ENCODE data around the gene FKBP1B. TPM values are rescaled to one million over a fixed set of nuclear protein-coding genes. Genes with fewer than 3 reads are reported as not detected.
"Not testable (repeated sequence)": the region's sequence is repeated elsewhere in the genome, so short reads cannot be mapped to it uniquely, and the experiment has no call there.

FKBP1B gene
- polyA plus RNA-seq, 3 donors = 5.2 to 10.1 (median 7.2) TPM

DNA sequence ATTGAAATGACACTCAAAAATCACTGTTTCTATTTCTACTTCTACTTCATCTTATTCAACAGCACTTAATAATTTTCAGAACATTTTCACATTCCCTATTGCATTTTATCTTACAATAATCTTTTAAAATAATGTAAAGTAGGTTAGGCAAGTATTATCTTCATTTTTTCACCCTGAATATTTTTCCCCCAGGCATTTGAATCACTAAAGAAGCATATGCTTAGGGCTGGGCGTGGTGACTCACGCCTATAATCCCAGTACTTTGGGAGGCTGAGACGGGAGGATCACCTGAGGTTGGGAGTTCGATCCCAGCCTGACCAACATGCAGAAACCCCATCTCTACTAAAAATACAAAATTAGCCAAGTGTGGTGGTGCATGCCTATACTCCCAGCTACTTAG lies 9.0 kb upstream of the FKBP1B start:
- H3K4me3 Mint-ChIP-seq = no peak overlapping the region
- no peak for DNase-seq
- H3K36me3 Mint-ChIP-seq = peaks cover 24 to 30% of the 10 kb centered on the region in 2 donors
- Histone ChIP-seq H3K4me1 (ENCODE audit: control insufficient read depth in 1 of 2, insufficient read depth in 2 of 2, low read length in 2 of 2) (no peaks in the 10 kb centered on the region), H3K79me2 (ENCODE audit: insufficient read depth, low read length) (no peaks in the 10 kb centered on the region), H4K20me1 (ENCODE audit: insufficient read depth, low read length) (no peaks in the 10 kb centered on the region), H2AFZ (ENCODE audit: insufficient read depth, low read depth, low read length, poor library complexity, severe bottlenecking) (no peak overlapping the region), H3K9me3 (replicated peaks in 1 of 2; ENCODE audit: control insufficient read depth in 1 of 2, insufficient read depth in 1 of 2, low read length in 2 of 2) (no peaks in the 10 kb centered on the region), H3K36me3 (replicated peaks in 1 of 2; ENCODE audit: control insufficient read depth in 1 of 2, insufficient read depth in 2 of 2, low read length in 2 of 2) (peaks cover 21 to 34% of the 10 kb centered on the region in 2 donors), H3K4me2 (replicated peaks; ENCODE audit: extremely low read depth, low read length, poor library complexity, severe bottlenecking) (no peak overlapping the region), H3K27me3 (ENCODE audit: control insufficient read depth in 2 of 2, insufficient read depth in 2 of 2, low read length in 2 of 2) (no peaks in the 10 kb centered on the region), H3K27ac (ENCODE audit: low read depth in 1 of 2, low read length in 2 of 2) (no peak overlapping the region), H3K9ac (ENCODE audit: insufficient read depth, low read length, poor library complexity, severe bottlenecking) (no peak overlapping the region), H3K4me3 (replicated peaks in 1 of 3; ENCODE audit: low read depth in 2 of 3, low read length in 3 of 3) (no peak overlapping the region)
- no CpG with 5 or more reads among the region's 4 CpGs for WGBS (ENCODE audit: insufficient coverage)
- peaks cover 1% of the 10 kb centered on the region for H3K4me1 Mint-ChIP-seq
- H3K9me3 Mint-ChIP-seq = no peaks in the 10 kb centered on the region
- H3K27ac Mint-ChIP-seq = no peak overlapping the region
- H3K27me3 Mint-ChIP-seq (ENCODE audit: low read depth in 3 of 3) = no peaks in the 10 kb centered on the region
- TF ChIP-seq CTCF (IDR thresholded peaks at IDR 0.05) = no peak
- intact Hi-C loops (cut with micrococcal nuclease) = loop anchor here in 1 of 2 donors (10.0 kb wide), 1 partner anchor 96 kb away; the partner anchor contains the start of gene UBXN2A

- not testable (repeated sequence) for H3K27me3 Mint-ChIP-seq (ENCODE audit: low read depth in 3 of 3); H3K27me3 ChIP-seq (ENCODE audit: control insufficient read depth in 2 of 2, insufficient read depth in 2 of 2, low read length in 2 of 2); H3K4me2 ChIP-seq (replicated peaks; ENCODE audit: extremely low read depth, low read length, poor library complexity, severe bottlenecking); H3K4me3 ChIP-seq (replicated peaks in 1 of 3; ENCODE audit: low read depth in 2 of 3, low read length in 3 of 3); H3K27ac ChIP-seq (ENCODE audit: low read depth in 1 of 2, low read length in 2 of 2); H3K79me2 ChIP-seq (ENCODE audit: insufficient read depth, low read length); H3K4me3 Mint-ChIP-seq; H3K9me3 Mint-ChIP-seq; H4K20me1 ChIP-seq (ENCODE audit: insufficient read depth, low read length); DNase-seq; H2AFZ ChIP-seq (ENCODE audit: insufficient read depth, low read depth, low read length, poor library complexity, severe bottlenecking); H3K27ac Mint-ChIP-seq; H3K9ac ChIP-seq (ENCODE audit: insufficient read depth, low read length, poor library complexity, severe bottlenecking); H3K9me3 ChIP-seq (replicated peaks in 1 of 2; ENCODE audit: control insufficient read depth in 1 of 2, insufficient read depth in 1 of 2, low read length in 2 of 2)
- Mint-ChIP-seq H3K4me1 (peaks cover 16% of the 10 kb centered on the region), H3K36me3 (peaks cover 14 to 17% of the 10 kb centered on the region in 2 donors)
- H3K36me3 ChIP-seq (replicated peaks in 1 of 2; ENCODE audit: control insufficient read depth in 1 of 2, insufficient read depth in 2 of 2, low read length in 2 of 2) = peaks cover 13 to 14% of the 10 kb centered on the region in 2 donors
- WGBS (ENCODE audit: insufficient coverage) = 98% methylated on average over 5 of the region's 6 CpGs
- H3K4me1 ChIP-seq (ENCODE audit: control insufficient read depth in 1 of 2, insufficient read depth in 2 of 2, low read length in 2 of 2) = peaks cover 10 to 15% of the 10 kb centered on the region in 2 donors
- intact Hi-C loops (cut with micrococcal nuclease) = loop anchor here in 1 of 2 donors (10.0 kb wide), 1 partner anchor 98 kb away; the partner anchor contains the start of gene UBXN2A
These were observed 6.4 kb upstream of the FKBP1B start for GRCh38 chr2:24043133-24043532.

Data from CD14-positive monocyte (primary cell).